Activated CD4-positive, alpha-beta T cell treated with anti-CD3 and anti-CD28 coated beads, Interleukin-2, amount 50 U/mL, for 16 hours (primary cell): ENCODE results near the gene VBP1.
"Not testable (repeated sequence)": the region's sequence is repeated elsewhere in the genome, so short reads cannot be mapped to it uniquely, and the experiment has no call there.

ENCODE experiments used
- DNase-seq: peaks from one replicate; pipeline ENCODE4 v3.0.0-alpha.2; 2020

VBP1 gene

GRCh38 chrX:155266439-155266838 is 50.2 kb downstream of the VBP1 start:
- no peak for DNase-seq

DNA sequence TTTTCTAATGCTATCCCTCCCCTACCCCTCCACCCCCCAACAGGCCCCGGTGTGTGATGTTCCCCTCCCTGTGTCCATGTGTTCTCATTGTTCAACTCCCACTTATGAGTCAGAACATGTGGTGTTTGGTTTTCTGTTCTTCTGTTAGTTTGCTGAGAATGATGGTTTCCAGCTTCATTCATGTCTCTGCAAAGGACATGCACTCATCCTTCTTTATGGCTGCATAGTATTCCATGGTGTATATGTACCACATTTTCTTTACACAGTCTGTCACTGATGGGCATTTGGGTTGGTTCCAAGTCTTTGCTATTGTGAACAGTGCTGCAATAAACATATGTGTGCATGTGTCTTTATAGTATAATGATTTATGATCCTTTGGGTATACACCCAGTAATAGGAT is 51.7 kb downstream of the VBP1 start:
- not testable (repeated sequence) for DNase-seq

GRCh38 chrX:155270969-155271368 is 54.7 kb downstream of the VBP1 start:
- no peak for DNase-seq

DNA sequence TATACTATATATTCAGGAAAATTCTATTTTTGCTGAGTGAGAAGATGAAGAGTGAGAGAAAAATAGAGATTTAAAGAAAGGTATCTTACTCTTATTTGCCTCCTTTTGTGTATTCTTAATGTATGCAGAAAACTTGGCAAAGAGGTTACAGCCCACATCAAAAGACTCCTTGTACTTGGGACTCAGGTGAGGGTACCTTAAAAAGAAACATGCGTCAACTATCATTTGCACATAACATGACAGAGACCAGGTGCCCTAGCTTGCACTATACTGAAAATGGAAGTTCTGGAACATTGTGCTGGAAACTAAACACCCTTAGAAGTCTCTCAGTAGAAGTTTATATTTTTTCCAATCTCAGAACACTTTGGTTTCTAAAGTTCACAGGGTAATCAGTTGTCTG is 63.6 kb downstream of the VBP1 start:
- no peak for DNase-seq
